ENCODE measurements around the gene SRMS.

GRCh38 chr20:63587256-63587655, 39.7 kb upstream of the SRMS start:
- TF ChIP-seq CTCF (IDR thresholded peaks at IDR 0.05), result no peak
- no peak for TF ChIP-seq POLR2A (IDR thresholded peaks at IDR 0.05)

All from heart left ventricle (tissue), 13 donors.